Mesenteric fat pad (tissue), 1 donor: ENCODE results near the gene DLK1. TPM values are rescaled to one million over a fixed set of nuclear protein-coding genes. Genes with fewer than 3 reads are reported as not detected.

ENCODE experiments used
- DNase-seq: peaks from one replicate; pipeline ENCODE4 v3.0.0-alpha.2; 2020; ENCODE audit warnings: low spot score
- total RNA-seq: library from RNA; stranded (reverse); fragmentation: NEBNext Ultra II Directional; extraction: Animal tissue kit (Norgen Biotek cat#: 25700); gene quantifications from one replicate; pipeline ENCODE4 v1.2.1, GENCODE V29; 2021
- donor health status: DM: yes; HTN: yes; CAD: no.

DLK1 gene
- total RNA-seq, 1 donor from 2014 or later = not detected

GRCh38 chr14:100733152-100733850 is 6.6 kb downstream of the DLK1 start:
- no peak for DNase-seq

- no peak for DNase-seq
Observed at GRCh38 chr14:100734031-100734990, 7.6 kb downstream of the DLK1 start.

GRCh38 chr14:100735271-100735670 is 8.6 kb downstream of the DLK1 start:
- DNase-seq = peak; percentile 62

GRCh38 chr14:100736269-100737180 is 9.8 kb downstream of the DLK1 start:
- DNase-seq = peak; percentile 49

- peak; percentile 88 for DNase-seq
Observed at GRCh38 chr14:100737526-100737925, 10.8 kb downstream of the DLK1 start.

- peak; percentile 81 for DNase-seq
Observed at GRCh38 chr14:100738269-100738691, 11.6 kb downstream of the DLK1 start.

- DNase-seq = peak; percentile 71
Observed at GRCh38 chr14:100738704-100739131, 12.0 kb downstream of the DLK1 start.

GRCh38 chr14:100739306-100739705 is 12.6 kb downstream of the DLK1 start:
- DNase-seq = peak; percentile 88

GRCh38 chr14:100740196-100740825 is 13.6 kb downstream of the DLK1 start:
- DNase-seq = peak; percentile 53

GRCh38 chr14:100740929-100741328 is 14.2 kb downstream of the DLK1 start:
- DNase-seq = peak; percentile 71

GRCh38 chr14:100741966-100742365 is 15.3 kb downstream of the DLK1 start:
- DNase-seq = peak; percentile 30

GRCh38 chr14:100746326-100746725 is 19.6 kb downstream of the DLK1 start:
- DNase-seq = no peak

GRCh38 chr14:100747021-100747586 is 20.4 kb downstream of the DLK1 start:
- peak; percentile 64 for DNase-seq

GRCh38 chr14:100747736-100748135 is 21.0 kb downstream of the DLK1 start:
- DNase-seq = peak; percentile 68

- peak; percentile 55 for DNase-seq
Observed at GRCh38 chr14:100748403-100748802, 21.7 kb downstream of the DLK1 start.

- peak; percentile 72 for DNase-seq
Observed at GRCh38 chr14:100748944-100749343, 22.3 kb downstream of the DLK1 start.

GRCh38 chr14:100749967-100750597 is 23.4 kb downstream of the DLK1 start:
- peak; percentile 43 for DNase-seq

GRCh38 chr14:100750762-100751699 is 24.3 kb downstream of the DLK1 start:
- DNase-seq = peak; percentile 72

GRCh38 chr14:100754020-100754419 is 27.3 kb downstream of the DLK1 start:
- DNase-seq = peak; percentile 20
